Gastroesophageal sphincter (tissue), 4 donors: ENCODE results near the gene SKIDA1. TPM values are rescaled to one million over a fixed set of nuclear protein-coding genes. Genes with fewer than 3 reads are reported as not detected.
A peak's percentile ranks its signal among the peaks of the same experiment; 100 is the strongest.

Experiments used
- ATAC-seq: fragments of 150-250 bp; one replicate; pipeline ENCODE4 v1.9.1; 2016; ENCODE audit warnings: mild to moderate bottlenecking, moderate library complexity
- H3K27ac ChIP-seq, 4 donors: fragments of 200-600 bp; sonication (generic) in 3 of 4; 1 replicate in 3 of 4; 2 replicates in 1 of 4; pipeline ENCODE4 v1.5.1; 2016 to 2019
- H3K27me3 ChIP-seq: fragments of 200-600 bp; sonication (generic); one replicate; pipeline ENCODE4 v1.5.1; 2019
- H3K36me3 ChIP-seq, 2 donors: fragments of 200-600 bp; sonication (generic); one replicate each; pipeline ENCODE4 v1.5.1; 2019; ENCODE audit warnings: control low read depth in 1 of 2
- H3K4me1 ChIP-seq, 3 donors: fragments of 200-600 bp; sonication (generic); 1 replicate in 2 of 3; 2 replicates in 1 of 3; pipeline ENCODE4 v1.5.1; 2016 to 2019; ENCODE audit warnings: control low read depth in 2 of 3
- H3K4me3 ChIP-seq, 2 donors: fragments of 200-600 bp; sonication (generic); one replicate each; pipeline ENCODE4 v1.5.1; 2019; ENCODE audit warnings: mild to moderate bottlenecking in 1 of 2, moderate library complexity in 1 of 2
- H3K9me3 ChIP-seq, 3 donors: fragments of 200-600 bp; sonication (generic); one replicate each; pipeline ENCODE4 v1.5.1; 2017 to 2019; ENCODE audit warnings: control low read depth in 2 of 3
- CTCF ChIP-seq, 4 experiments: fragments of 200-600 bp in 2 of 4; fragments of 450-650 bp in 2 of 4; sonication (generic) in 1 of 4; IDR thresholded peaks; one replicate each; pipeline ENCODE4 v1.5.1; 2017 to 2019; ENCODE audit warnings: antibody characterized with exemption in 4 of 4, mild to moderate bottlenecking in 2 of 4, moderate library complexity in 2 of 4
- EP300 ChIP-seq: sonication (generic); formaldehyde crosslinking; IDR thresholded peaks from one replicate; pipeline ENCODE4 v1.6.1; 2017; ENCODE audit warnings: antibody characterized with exemption, mild to moderate bottlenecking
- POLR2A ChIP-seq, 2 donors: fragments of 450-650 bp; IDR thresholded peaks; one replicate each; pipeline ENCODE4 v1.6.1; 2017; ENCODE audit warnings: antibody characterized with exemption in 2 of 2, mild to moderate bottlenecking in 2 of 2, moderate library complexity in 1 of 2
- POLR2AphosphoS5 ChIP-seq: sonication (generic); formaldehyde crosslinking; IDR thresholded peaks from one replicate; pipeline ENCODE4 v1.6.1; 2017; ENCODE audit warnings: antibody characterized with exemption
- WGBS, 2 donors: methylation state at CpG; one replicate each; pipeline ENCODE4 v1.1.5; 2018; ENCODE audit warnings: low coverage in 1 of 2; 5-methylcytosine and 5-hydroxymethylcytosine counted together
- total RNA-seq, 4 donors: library from RNA; depleted of rRNA; stranded (reverse); fragments of >200 nt; gene quantifications; one replicate each; pipeline ENCODE4 v1.1.0, GENCODE V29; 2016

The SKIDA1 gene
- total RNA-seq, 4 donors from 2014 or later = 0.74 to 6.5 (median 2.1) TPM

- Histone ChIP-seq H3K27me3 (no peaks in the 10 kb centered on the region), H3K4me3 (peak overlapping the region; percentile 37 to 68), H3K36me3 (no peaks in the 10 kb centered on the region), H3K27ac (peak overlapping the region; percentile 2 to 98 (median 86)), H3K9me3 (no peaks in the 10 kb centered on the region), H3K4me1 (peaks cover 0 to 66% (median 11%) of the 10 kb centered on the region in 3 donors)
- peak; percentile 61 for ATAC-seq
- no peak for TF ChIP-seq CTCF (IDR thresholded peaks at IDR 0.05)
- TF ChIP-seq POLR2AphosphoS5 = no peak
- TF ChIP-seq EP300 = no peak
- WGBS, 2 donors = 0% methylated on average over 5 to 6 of the region's 86 CpGs
Observed at GRCh38 chr10:21516242-21517131, 9.0 kb downstream of the SKIDA1 start.

- no peaks in the 10 kb centered on the region for H3K9me3 ChIP-seq
- no peak for TF ChIP-seq EP300
- ATAC-seq = no peak
- 38 to 47% methylated on average over 10 to 14 of the region's 15 CpGs for WGBS, 2 donors
- H3K4me1 ChIP-seq = peaks cover 0 to 60% (median 11%) of the 10 kb centered on the region in 3 donors
- no peaks in the 10 kb centered on the region for H3K27me3 ChIP-seq
- peak overlapping the region; percentile 37 to 68 for H3K4me3 ChIP-seq
- H3K36me3 ChIP-seq = no peaks in the 10 kb centered on the region
- peak overlapping the region; percentile 55 to 98 (median 86) for H3K27ac ChIP-seq
Observed at GRCh38 chr10:21515361-21516241, 9.9 kb downstream of the SKIDA1 start.

- Histone ChIP-seq H3K9me3 (no peaks in the 10 kb centered on the region), H3K4me1 (peaks cover 0 to 60% (median 16%) of the 10 kb centered on the region in 3 donors), H3K4me3 (peak overlapping the region in 1 of 2 donors; percentile 68), H3K36me3 (no peaks in the 10 kb centered on the region), H3K27ac (peak overlapping the region; percentile 55 to 98 (median 86)), H3K27me3 (no peaks in the 10 kb centered on the region)
- no peak for TF ChIP-seq POLR2AphosphoS5
- TF ChIP-seq EP300 = no peak
- no peak for TF ChIP-seq POLR2A (IDR thresholded peaks at IDR 0.05)
- no peak for TF ChIP-seq CTCF (IDR thresholded peaks at IDR 0.05)
- WGBS, 2 donors = 19 to 52% methylated on average over 8 to 10 of the region's 10 CpGs
- ATAC-seq = no peak
Observed at GRCh38 chr10:21514818-21515351, 10.6 kb downstream of the SKIDA1 start.

GRCh38 chr10:21514129-21514817 is 11.2 kb downstream of the SKIDA1 start:
- Histone ChIP-seq H3K4me3 (peak overlapping the region in 1 of 2 donors; percentile 68), H3K9me3 (no peaks in the 10 kb centered on the region), H3K4me1 (peaks cover 0 to 56% (median 17%) of the 10 kb centered on the region in 3 donors), H3K27ac (peak overlapping the region in 1 of 4 donors; percentile 86), H3K27me3 (no peaks in the 10 kb centered on the region), H3K36me3 (no peaks in the 10 kb centered on the region)
- TF ChIP-seq POLR2A (IDR thresholded peaks at IDR 0.05) = no peak
- no peak for TF ChIP-seq EP300
- TF ChIP-seq POLR2AphosphoS5 = no peak
- TF ChIP-seq CTCF (IDR thresholded peaks at IDR 0.05) = no peak
- WGBS, 2 donors = 47 to 49% methylated on average over 5 to 6 of the region's 6 CpGs
- no peak for ATAC-seq

- WGBS, 2 donors = 80 to 100% methylated on average over 1 of the region's 1 CpG
- no peaks in the 10 kb centered on the region for H3K27me3 ChIP-seq
- H3K9me3 ChIP-seq = no peaks in the 10 kb centered on the region
- no peaks in the 10 kb centered on the region for H3K36me3 ChIP-seq
- peaks cover 0 to 51% (median 13%) of the 10 kb centered on the region in 3 donors for H3K4me1 ChIP-seq
- no peak for ATAC-seq
- H3K27ac ChIP-seq = no peak overlapping the region
- TF ChIP-seq EP300 = no peak
- no peak for TF ChIP-seq POLR2AphosphoS5
- TF ChIP-seq CTCF (IDR thresholded peaks at IDR 0.05) = no peak
- no peak for TF ChIP-seq POLR2A (IDR thresholded peaks at IDR 0.05)
- no peak overlapping the region for H3K4me3 ChIP-seq
Observed at GRCh38 chr10:21513405-21513788, 12.1 kb downstream of the SKIDA1 start.
